GM12878 (cell line): Measurements from ENCODE around the gene APOC1. TPM values are rescaled to one million over a fixed set of nuclear protein-coding genes. Genes with fewer than 3 reads are reported as not detected.

ENCODE experiments used
- ATAC-seq: fragments of 200-7000 bp; cut with Tn5 transposase; 3 replicates; pipeline ENCODE4 v1.9.1; 2020; ENCODE audit warnings: mild to moderate bottlenecking, moderate library complexity
- BruUV-seq: library from RNA; stranded (reverse); fragments of 400-500 nt; replicated peaks from 2 replicates; lab custom pipeline; 2021; lab: Mats Ljungman, UMichigan
- CTCF ChIA-PET: fragments of 300-600 bp; sonication (Branson Sonifier 250); formaldehyde crosslinking; extraction: SDS; loops from one replicate; lab custom pipeline; 2021; ENCODE audit warnings: inconsistent platforms; lab: Yijun Ruan, JAX
- POLR2A ChIA-PET: fragments of 350-600 bp; formaldehyde crosslinking; extraction: SDS; loops from one replicate; lab custom pipeline; 2021; ENCODE audit warnings: inconsistent platforms; lab: Charles Lee
- RAD21 ChIA-PET: fragments of 300-600 bp; sonication (Branson Sonifier 250); formaldehyde crosslinking; loops from one replicate; lab custom pipeline; 2023; ENCODE audit warnings: antibody characterized with exemption; ENCODE audit not compliant: unreplicated experiment; lab: Charles Lee
- SMC1A ChIA-PET: fragments of 300-600 bp; sonication (Branson Sonifier 250); formaldehyde crosslinking; loops from one replicate; lab custom pipeline; 2023; ENCODE audit not compliant: unreplicated experiment, uncharacterized antibody; lab: Charles Lee
- DNase-seq: peaks from one replicate; pipeline ENCODE4 v3.0.0-alpha.2; 2011; ENCODE audit warnings: low read depth, low spot score
- FAIRE-seq: peaks from 3 replicates; lab custom pipeline; 2011; peaks lifted over from hg19 to GRCh38; lab: Jason Lieb, UNC
- H2AFZ ChIP-seq: 2 replicates; pipeline ENCODE4 v1.6.0; 2011; ENCODE audit warnings: low read depth, low read length, control low read depth; ENCODE audit not compliant: control insufficient read depth
- H3K27ac ChIP-seq: 2 replicates; pipeline ENCODE4 v1.5.1; 2011; ENCODE audit warnings: control low read depth; ENCODE audit not compliant: control insufficient read depth, insufficient read depth
- H3K27me3 ChIP-seq, 2 experiments: replicated peaks in 1 of 2; 2 replicates each; pipeline versions ENCODE4 v1.6.0 to v1.6.1; 2011; ENCODE audit warnings: low read length in 1 of 2; ENCODE audit not compliant: control insufficient read depth in 2 of 2, insufficient read depth in 2 of 2
- H3K36me3 ChIP-seq, 2 experiments: 2 replicates each; pipeline ENCODE4 v1.5.1; 2011; ENCODE audit warnings: low read length in 1 of 2; ENCODE audit not compliant: control insufficient read depth in 2 of 2, insufficient read depth in 2 of 2
- H3K4me1 ChIP-seq: 2 replicates; pipeline ENCODE4 v1.6.1; 2011; ENCODE audit warnings: mild to moderate bottlenecking, low read length, moderate library complexity, mixed read lengths; ENCODE audit not compliant: control insufficient read depth, insufficient read depth
- H3K4me2 ChIP-seq: 2 replicates; pipeline ENCODE4 v1.6.0; 2011; ENCODE audit warnings: control low read depth; ENCODE audit not compliant: control insufficient read depth, insufficient read depth
- H3K4me3 ChIP-seq: fragments of 200-600 bp; sonication (generic); 2 replicates; pipeline ENCODE4 v1.5.1; 2016
- H3K79me2 ChIP-seq: 2 replicates; pipeline ENCODE4 v1.6.0; 2011; ENCODE audit warnings: low read length; ENCODE audit not compliant: control insufficient read depth, insufficient read depth
- H3K9ac ChIP-seq: 2 replicates; pipeline ENCODE4 v1.8.0; 2011; ENCODE audit warnings: low read length, control low read depth, mixed read lengths; ENCODE audit not compliant: control insufficient read depth, insufficient read depth
- H3K9me3 ChIP-seq: replicated peaks from 3 replicates; pipeline ENCODE4 v1.5.1; 2011; ENCODE audit warnings: mild to moderate bottlenecking, low read length; ENCODE audit not compliant: control insufficient read depth, insufficient read depth
- H4K20me1 ChIP-seq: 2 replicates; pipeline ENCODE4 v1.6.0; 2011; ENCODE audit not compliant: control insufficient read depth, insufficient read depth
- ASH2L ChIP-seq: fragments of 300-600, 200-600 bp; sonication (generic); IDR thresholded peaks from 2 replicates; pipeline ENCODE4 v1.6.1; 2017; ENCODE audit warnings: low read depth, mild to moderate bottlenecking, borderline replicate concordance
- NBN ChIP-seq: fragments of 450-650 bp; IDR thresholded peaks from 2 replicates; pipeline ENCODE4 v1.6.1; 2016
- SREBF2 ChIP-seq: IDR thresholded peaks from 2 replicates; pipeline ENCODE4 v1.6.1; 2012; ENCODE audit warnings: mild to moderate bottlenecking, low read length
- WRNIP1 ChIP-seq: IDR thresholded peaks from 2 replicates; pipeline ENCODE4 v1.6.1; 2011; ENCODE audit warnings: low read depth, low read length, improper control_type of control experiment, borderline replicate concordance
- WGBS: methylation state at CpG from one replicate; pipeline ENCODE4 v1.1.6; 2016; ENCODE audit warnings: low lambda C conversion rate; ENCODE audit not compliant: insufficient replicate concordance, insufficient coverage; ENCODE audit errors: missing lambda C conversion rate; 5-methylcytosine and 5-hydroxymethylcytosine counted together
- in situ Hi-C: fragments of 300-500 bp; cut with MboI; formaldehyde crosslinking; loops from 9 replicates; pipeline ENCODE4 v1.14.3; 2018; ENCODE audit warnings: mixed read lengths
- intact Hi-C: fragments of 100-400 bp; cut with micrococcal nuclease; formaldehyde crosslinking; loops from one replicate; pipeline ENCODE4 v1.14.2; 2022; ENCODE audit not compliant: unreplicated experiment
- polyA plus RNA-seq, 11 experiments: library from polyadenylated mRNA; depleted of rRNA in 4 of 11; unstranded in 6 of 11; stranded (reverse) in 5 of 11; fragments of >200 nt; fragmentation: Nextera tagmentation in 4 of 11; fragmentation: Illumina TruSeq in 1 of 11; extraction: Ambion mirVana in 4 of 11; extraction: Trizol in 1 of 11; gene quantifications; 1 replicate in 1 of 11; 2 replicates in 10 of 11; pipeline versions ENCODE4 v1.2.1 to v1.2.3, GENCODE V29; 2011 to 2016; ENCODE audit warnings: inconsistent platforms in 2 of 11, missing spikeins in 2 of 11, low read depth in 1 of 11
- total RNA-seq, 4 experiments: library from RNA; depleted of rRNA in 3 of 4; stranded (reverse); fragments of >200 nt in 3 of 4; fragmentation: Illumina TruSeq in 1 of 4; extraction: Trizol in 1 of 4; gene quantifications; 2 replicates each; pipeline versions ENCODE4 v1.2.1 to v1.2.3, GENCODE V29; 2013 to 2021
- TF ChIP-seq, protein P1 (sequence below): fragments of 450-650 bp; formaldehyde crosslinking; IDR thresholded peaks from 2 replicates; pipeline ENCODE4 v1.4.0; 2022; ENCODE audit warnings: mild to moderate bottlenecking, moderate library complexity
- TF ChIP-seq, protein P2 (sequence below): fragments of 450-650 bp; IDR thresholded peaks from 2 replicates; pipeline ENCODE4 v1.6.1; 2016; ENCODE audit warnings: mild to moderate bottlenecking, moderate library complexity, borderline replicate concordance
- TF ChIP-seq, protein P3 (sequence below): fragments of 150-350 bp; IDR thresholded peaks from 2 replicates; pipeline ENCODE4 v1.6.1; 2016; ENCODE audit warnings: low read depth, low read length

Gene APOC1
- total and polyA plus RNA-seq, 10 of the 15 experiments (the other 5 are each of a cell fraction or from before 2014, with no cell fraction given): 0.73 to 4.0 (median 2.6) TPM

DNA sequence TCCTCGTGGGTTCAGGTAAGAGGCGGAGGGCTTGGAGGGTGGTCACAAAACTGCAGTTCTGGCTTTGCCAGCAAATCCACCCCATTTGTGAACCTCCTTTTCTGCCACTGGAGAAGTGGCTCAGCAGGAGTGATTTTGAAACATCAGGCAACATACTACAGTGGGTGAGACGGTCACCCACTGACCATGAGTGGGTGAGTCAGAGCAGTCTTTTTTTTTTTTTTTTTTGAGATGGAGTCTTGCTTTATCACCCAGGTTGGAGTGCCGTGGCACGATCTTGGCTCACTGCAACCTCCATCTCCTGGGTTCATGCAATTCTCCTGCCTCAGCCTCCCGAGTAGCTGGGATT is 20.4 kb upstream of the APOC1 start:
- RAD21 ChIA-PET: no interaction called here
- H3K36me3 ChIP-seq: peaks cover 5 to 23% of the 10 kb centered on the region in 2 experiments; a peak in 3 of 4 replicates
- H3K9me3 ChIP-seq: peaks cover 1% of the 10 kb centered on the region; the same call in 1 of the 3 replicates

More for the DNA sequence above, 20.4 kb upstream of the APOC1 start:
- ATAC-seq: no peak
- CTCF ChIA-PET: no interaction called here
- POLR2A ChIA-PET: no interaction called here
- 86% methylated on average over 6 of the region's 6 CpGs for WGBS
- Histone ChIP-seq H3K27ac (no peak overlapping the region), H3K4me1 (peaks cover 19% of the 10 kb centered on the region), H3K4me3 (no peak overlapping the region), H3K9ac (no peak overlapping the region), H3K4me2 (no peak overlapping the region), H3K27me3 (no peaks in the 10 kb centered on the region), H4K20me1 (no peaks in the 10 kb centered on the region), H2AFZ (no peak overlapping the region), H3K79me2 (peaks cover 32% of the 10 kb centered on the region)
- FAIRE-seq: no peak
- in situ Hi-C loops (no loop called here), intact Hi-C loops (loop anchor here (5.0 kb wide), 1 partner anchor 47 kb away; the partner anchor contains the start of gene NECTIN2)
- SMC1A ChIA-PET: no interaction called here
- no TSS peak for BruUV-seq
- no peak for DNase-seq
- TF ChIP-seq ASH2L: no peak
- TF ChIP-seq, protein P1, sequence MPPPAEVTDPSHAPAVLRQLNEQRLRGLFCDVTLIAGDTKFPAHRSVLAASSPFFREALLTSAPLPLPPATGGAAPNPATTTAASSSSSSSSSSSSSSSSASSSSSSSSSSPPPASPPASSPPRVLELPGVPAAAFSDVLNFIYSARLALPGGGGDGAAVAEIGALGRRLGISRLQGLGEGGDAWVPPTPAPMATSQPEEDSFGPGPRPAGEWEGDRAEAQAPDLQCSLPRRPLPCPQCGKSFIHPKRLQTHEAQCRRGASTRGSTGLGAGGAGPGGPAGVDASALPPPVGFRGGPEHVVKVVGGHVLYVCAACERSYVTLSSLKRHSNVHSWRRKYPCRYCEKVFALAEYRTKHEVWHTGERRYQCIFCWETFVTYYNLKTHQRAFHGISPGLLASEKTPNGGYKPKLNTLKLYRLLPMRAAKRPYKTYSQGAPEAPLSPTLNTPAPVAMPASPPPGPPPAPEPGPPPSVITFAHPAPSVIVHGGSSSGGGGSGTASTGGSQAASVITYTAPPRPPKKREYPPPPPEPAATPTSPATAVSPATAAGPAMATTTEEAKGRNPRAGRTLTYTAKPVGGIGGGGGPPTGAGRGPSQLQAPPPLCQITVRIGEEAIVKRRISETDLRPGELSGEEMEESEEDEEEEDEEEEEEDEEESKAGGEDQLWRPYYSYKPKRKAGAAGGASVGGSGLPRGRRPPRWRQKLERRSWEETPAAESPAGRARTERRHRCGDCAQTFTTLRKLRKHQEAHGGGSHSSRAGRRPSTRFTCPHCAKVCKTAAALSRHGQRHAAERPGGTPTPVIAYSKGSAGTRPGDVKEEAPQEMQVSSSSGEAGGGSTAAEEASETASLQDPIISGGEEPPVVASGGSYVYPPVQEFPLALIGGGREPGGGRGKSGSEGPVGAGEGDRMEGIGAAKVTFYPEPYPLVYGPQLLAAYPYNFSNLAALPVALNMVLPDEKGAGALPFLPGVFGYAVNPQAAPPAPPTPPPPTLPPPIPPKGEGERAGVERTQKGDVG: no peak
- TF ChIP-seq, protein P2, sequence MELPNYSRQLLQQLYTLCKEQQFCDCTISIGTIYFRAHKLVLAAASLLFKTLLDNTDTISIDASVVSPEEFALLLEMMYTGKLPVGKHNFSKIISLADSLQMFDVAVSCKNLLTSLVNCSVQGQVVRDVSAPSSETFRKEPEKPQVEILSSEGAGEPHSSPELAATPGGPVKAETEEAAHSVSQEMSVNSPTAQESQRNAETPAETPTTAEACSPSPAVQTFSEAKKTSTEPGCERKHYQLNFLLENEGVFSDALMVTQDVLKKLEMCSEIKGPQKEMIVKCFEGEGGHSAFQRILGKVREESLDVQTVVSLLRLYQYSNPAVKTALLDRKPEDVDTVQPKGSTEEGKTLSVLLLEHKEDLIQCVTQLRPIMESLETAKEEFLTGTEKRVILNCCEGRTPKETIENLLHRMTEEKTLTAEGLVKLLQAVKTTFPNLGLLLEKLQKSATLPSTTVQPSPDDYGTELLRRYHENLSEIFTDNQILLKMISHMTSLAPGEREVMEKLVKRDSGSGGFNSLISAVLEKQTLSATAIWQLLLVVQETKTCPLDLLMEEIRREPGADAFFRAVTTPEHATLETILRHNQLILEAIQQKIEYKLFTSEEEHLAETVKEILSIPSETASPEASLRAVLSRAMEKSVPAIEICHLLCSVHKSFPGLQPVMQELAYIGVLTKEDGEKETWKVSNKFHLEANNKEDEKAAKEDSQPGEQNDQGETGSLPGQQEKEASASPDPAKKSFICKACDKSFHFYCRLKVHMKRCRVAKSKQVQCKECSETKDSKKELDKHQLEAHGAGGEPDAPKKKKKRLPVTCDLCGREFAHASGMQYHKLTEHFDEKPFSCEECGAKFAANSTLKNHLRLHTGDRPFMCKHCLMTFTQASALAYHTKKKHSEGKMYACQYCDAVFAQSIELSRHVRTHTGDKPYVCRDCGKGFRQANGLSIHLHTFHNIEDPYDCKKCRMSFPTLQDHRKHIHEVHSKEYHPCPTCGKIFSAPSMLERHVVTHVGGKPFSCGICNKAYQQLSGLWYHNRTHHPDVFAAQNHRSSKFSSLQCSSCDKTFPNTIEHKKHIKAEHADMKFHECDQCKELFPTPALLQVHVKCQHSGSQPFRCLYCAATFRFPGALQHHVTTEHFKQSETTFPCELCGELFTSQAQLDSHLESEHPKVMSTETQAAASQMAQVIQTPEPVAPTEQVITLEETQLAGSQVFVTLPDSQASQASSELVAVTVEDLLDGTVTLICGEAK: no peak
- TF ChIP-seq SREBF2: no peak
- TF ChIP-seq WRNIP1: no peak
- TF ChIP-seq, protein P3, sequence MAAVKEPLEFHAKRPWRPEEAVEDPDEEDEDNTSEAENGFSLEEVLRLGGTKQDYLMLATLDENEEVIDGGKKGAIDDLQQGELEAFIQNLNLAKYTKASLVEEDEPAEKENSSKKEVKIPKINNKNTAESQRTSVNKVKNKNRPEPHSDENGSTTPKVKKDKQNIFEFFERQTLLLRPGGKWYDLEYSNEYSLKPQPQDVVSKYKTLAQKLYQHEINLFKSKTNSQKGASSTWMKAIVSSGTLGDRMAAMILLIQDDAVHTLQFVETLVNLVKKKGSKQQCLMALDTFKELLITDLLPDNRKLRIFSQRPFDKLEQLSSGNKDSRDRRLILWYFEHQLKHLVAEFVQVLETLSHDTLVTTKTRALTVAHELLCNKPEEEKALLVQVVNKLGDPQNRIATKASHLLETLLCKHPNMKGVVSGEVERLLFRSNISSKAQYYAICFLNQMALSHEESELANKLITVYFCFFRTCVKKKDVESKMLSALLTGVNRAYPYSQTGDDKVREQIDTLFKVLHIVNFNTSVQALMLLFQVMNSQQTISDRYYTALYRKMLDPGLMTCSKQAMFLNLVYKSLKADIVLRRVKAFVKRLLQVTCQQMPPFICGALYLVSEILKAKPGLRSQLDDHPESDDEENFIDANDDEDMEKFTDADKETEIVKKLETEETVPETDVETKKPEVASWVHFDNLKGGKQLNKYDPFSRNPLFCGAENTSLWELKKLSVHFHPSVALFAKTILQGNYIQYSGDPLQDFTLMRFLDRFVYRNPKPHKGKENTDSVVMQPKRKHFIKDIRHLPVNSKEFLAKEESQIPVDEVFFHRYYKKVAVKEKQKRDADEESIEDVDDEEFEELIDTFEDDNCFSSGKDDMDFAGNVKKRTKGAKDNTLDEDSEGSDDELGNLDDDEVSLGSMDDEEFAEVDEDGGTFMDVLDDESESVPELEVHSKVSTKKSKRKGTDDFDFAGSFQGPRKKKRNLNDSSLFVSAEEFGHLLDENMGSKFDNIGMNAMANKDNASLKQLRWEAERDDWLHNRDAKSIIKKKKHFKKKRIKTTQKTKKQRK: no peak
- no peak for TF ChIP-seq NBN
